ENCODE results near the gene MAP2. TPM values are rescaled to one million over a fixed set of nuclear protein-coding genes. Genes with fewer than 3 reads are reported as not detected.

MAP2 gene
- total RNA-seq, 2 donors from 2014 or later, result 1.8 TPM

GRCh38 chr2:209553913-209554312 lies 130.1 kb downstream of the MAP2 start:
- H3K4me1 Mint-ChIP-seq, result no peaks in the 10 kb centered on the region
- no peak for TF ChIP-seq CTCF (conservative IDR thresholded peaks at IDR 0.05)
- no peak overlapping the region for H3K27ac Mint-ChIP-seq

GRCh38 chr2:209556354-209556961 lies 132.6 kb downstream of the MAP2 start:
- Mint-ChIP-seq H3K4me1 (no peaks in the 10 kb centered on the region), H3K9me3 (no peaks in the 10 kb centered on the region), H3K36me3 (ENCODE audit: low read depth) (no peaks in the 10 kb centered on the region), H3K27ac (no peak overlapping the region), H3K4me3 (no peak overlapping the region), H3K27me3 (ENCODE audit: insufficient read depth) (no peaks in the 10 kb centered on the region)
- Histone ChIP-seq H3K27me3 (ENCODE audit: control insufficient read depth, insufficient read depth, low read length, poor library complexity, severe bottlenecking) (no peaks in the 10 kb centered on the region), H3K4me3 (ENCODE audit: low read length) (no peak overlapping the region), H3K9me3 (ENCODE audit: control insufficient read depth, low read length) (no peaks in the 10 kb centered on the region), H3K36me3 (ENCODE audit: control insufficient read depth, insufficient read depth, low read length) (no peaks in the 10 kb centered on the region), H3K27ac (ENCODE audit: low read depth, low read length) (no peak overlapping the region), H3K9ac (ENCODE audit: extremely low read depth, low read length, poor library complexity, severe bottlenecking) (no peak overlapping the region), H3K4me1 (ENCODE audit: control insufficient read depth, insufficient read depth, low read length) (no peaks in the 10 kb centered on the region)
- peak; percentile 68 for TF ChIP-seq CTCF (conservative IDR thresholded peaks at IDR 0.05)
- DNase-seq, result no peak
- 57 to 81% methylated on average over 1 to 4 of the region's 4 CpGs for WGBS, 2 experiments (ENCODE audit: insufficient coverage in 1 of 2, insufficient read length in 1 of 2)

More at GRCh38 chr2:209553913-209554312, 130.1 kb downstream of the MAP2 start:
- H3K36me3 ChIP-seq (ENCODE audit: control insufficient read depth, insufficient read depth, low read length), result no peaks in the 10 kb centered on the region
- no peak for DNase-seq
- Mint-ChIP-seq H3K4me3 (no peak overlapping the region), H3K36me3 (ENCODE audit: low read depth) (no peaks in the 10 kb centered on the region), H3K27me3 (ENCODE audit: insufficient read depth) (no peaks in the 10 kb centered on the region), H3K9me3 (no peaks in the 10 kb centered on the region)
- no peaks in the 10 kb centered on the region for H3K9me3 ChIP-seq (ENCODE audit: control insufficient read depth, low read length)
- H3K27me3 ChIP-seq (ENCODE audit: control insufficient read depth, insufficient read depth, low read length, poor library complexity, severe bottlenecking), result no peaks in the 10 kb centered on the region
- no peak overlapping the region for H3K4me3 ChIP-seq (ENCODE audit: low read length)
- 83 to 91% methylated on average over 1 to 3 of the region's 3 CpGs for WGBS, 2 experiments (ENCODE audit: insufficient coverage in 1 of 2, insufficient read length in 1 of 2)
- H3K27ac ChIP-seq (ENCODE audit: low read depth, low read length), result no peak overlapping the region
- no peaks in the 10 kb centered on the region for H3K4me1 ChIP-seq (ENCODE audit: control insufficient read depth, insufficient read depth, low read length)
- no peak overlapping the region for H3K9ac ChIP-seq (ENCODE audit: extremely low read depth, low read length, poor library complexity, severe bottlenecking)

GRCh38 chr2:209560911-209561310 lies 137.1 kb downstream of the MAP2 start:
- Mint-ChIP-seq H3K27me3 (ENCODE audit: insufficient read depth) (no peaks in the 10 kb centered on the region), H3K4me3 (no peak overlapping the region), H3K9me3 (no peaks in the 10 kb centered on the region), H3K27ac (no peak overlapping the region), H3K4me1 (no peaks in the 10 kb centered on the region), H3K36me3 (ENCODE audit: low read depth) (no peaks in the 10 kb centered on the region)
- Histone ChIP-seq H3K36me3 (ENCODE audit: control insufficient read depth, insufficient read depth, low read length) (no peaks in the 10 kb centered on the region), H3K4me3 (ENCODE audit: low read length) (no peak overlapping the region), H3K27me3 (ENCODE audit: control insufficient read depth, insufficient read depth, low read length, poor library complexity, severe bottlenecking) (no peaks in the 10 kb centered on the region), H3K4me1 (ENCODE audit: control insufficient read depth, insufficient read depth, low read length) (no peaks in the 10 kb centered on the region), H3K9ac (ENCODE audit: extremely low read depth, low read length, poor library complexity, severe bottlenecking) (no peak overlapping the region), H3K9me3 (ENCODE audit: control insufficient read depth, low read length) (no peaks in the 10 kb centered on the region), H3K27ac (ENCODE audit: low read depth, low read length) (no peak overlapping the region)
- no peak for TF ChIP-seq CTCF (conservative IDR thresholded peaks at IDR 0.05)
- 85 to 100% methylated on average over 1 to 2 of the region's 3 CpGs for WGBS, 2 experiments (ENCODE audit: insufficient coverage in 1 of 2, insufficient read length in 1 of 2)
- DNase-seq, result no peak
